HUDEP-2 (cell line): Measurements from ENCODE around the gene MGAT4C.

Source experiments
- DNase-seq, 76 experiments: peaks; one replicate each; lab custom pipeline; 2025; ENCODE audit not compliant: unreplicated experiment in 76 of 76; lab: John Stamatoyannopoulos, UW

MGAT4C gene

DNA sequence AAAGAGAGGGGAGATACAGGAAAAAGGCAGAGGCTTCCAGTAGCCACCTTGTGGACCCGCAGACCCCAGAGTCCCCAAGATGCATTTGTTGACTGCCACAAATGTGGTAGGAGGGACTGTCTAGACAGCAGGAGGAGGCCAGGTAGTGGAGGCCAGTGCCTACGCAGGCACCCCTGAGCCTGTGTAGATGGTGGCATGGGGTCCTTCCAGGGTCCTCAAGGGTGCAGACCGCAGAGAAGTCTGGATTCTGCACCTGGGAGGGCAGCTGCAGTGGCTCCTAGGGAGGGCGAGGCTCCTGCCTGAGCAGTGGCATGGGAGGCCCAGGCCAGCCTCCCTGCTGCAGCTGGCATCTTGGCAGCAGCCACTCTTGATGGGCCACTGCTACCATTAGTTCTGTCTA, 262.4 kb downstream of the MGAT4C start:
- DNase-seq: no peak

DNA sequence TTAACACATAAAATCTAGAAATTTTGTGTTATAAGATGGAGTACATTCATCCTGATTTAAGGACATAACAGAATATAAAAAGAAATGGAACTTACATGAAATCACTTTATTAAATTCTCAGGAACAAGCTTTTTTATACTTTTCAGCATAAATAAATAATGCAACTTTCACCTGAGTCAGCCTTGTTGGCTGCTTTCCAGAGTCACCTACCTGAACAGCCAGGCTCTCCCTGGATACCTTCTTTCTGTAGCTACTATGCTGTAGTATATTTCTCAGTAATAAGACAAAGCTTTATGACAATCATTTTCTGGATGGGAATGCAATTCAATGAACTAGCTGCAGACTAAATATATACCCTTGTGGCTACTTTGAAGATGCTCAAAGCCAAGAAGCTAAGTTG, 270.2 kb downstream of the MGAT4C start:
- no peak for DNase-seq

DNA sequence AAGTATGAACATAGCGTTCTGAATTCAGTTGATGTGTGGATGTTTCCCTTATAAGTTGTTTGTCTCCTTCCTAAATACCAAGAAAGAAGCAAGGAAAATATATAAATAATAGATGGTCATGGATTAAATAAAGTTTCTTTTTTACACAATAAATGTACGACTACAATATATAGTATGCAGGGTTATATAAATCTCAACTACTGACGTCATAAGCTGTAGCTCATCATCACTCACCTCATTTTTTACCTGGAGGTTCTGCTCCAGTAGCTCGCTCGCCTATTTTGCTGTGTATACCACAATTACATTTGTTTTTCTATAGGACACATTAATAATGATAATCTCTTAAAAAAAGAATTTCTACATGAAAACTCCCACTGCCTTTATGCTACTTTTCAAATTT, 272.6 kb downstream of the MGAT4C start:
- DNase-seq: no peak

DNA sequence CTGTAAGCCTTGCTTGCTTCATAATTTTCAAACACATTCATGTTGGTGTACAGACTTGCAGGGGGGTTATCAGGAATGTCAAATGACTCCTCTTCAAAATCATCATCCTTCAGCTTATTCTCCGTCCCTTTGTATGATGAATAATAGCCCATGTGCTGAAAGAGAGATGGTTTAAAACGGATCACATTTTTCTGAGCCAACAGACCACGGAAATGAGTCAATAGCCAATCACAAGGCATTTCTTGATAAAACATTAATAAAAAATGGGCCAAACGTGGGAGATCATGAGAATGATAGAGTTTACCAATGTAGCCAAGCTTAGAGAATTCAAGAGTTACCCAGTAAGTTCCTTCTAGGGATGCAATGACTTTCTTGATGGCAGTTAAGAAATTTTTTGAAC, 276.6 kb downstream of the MGAT4C start:
- no peak for DNase-seq

DNA sequence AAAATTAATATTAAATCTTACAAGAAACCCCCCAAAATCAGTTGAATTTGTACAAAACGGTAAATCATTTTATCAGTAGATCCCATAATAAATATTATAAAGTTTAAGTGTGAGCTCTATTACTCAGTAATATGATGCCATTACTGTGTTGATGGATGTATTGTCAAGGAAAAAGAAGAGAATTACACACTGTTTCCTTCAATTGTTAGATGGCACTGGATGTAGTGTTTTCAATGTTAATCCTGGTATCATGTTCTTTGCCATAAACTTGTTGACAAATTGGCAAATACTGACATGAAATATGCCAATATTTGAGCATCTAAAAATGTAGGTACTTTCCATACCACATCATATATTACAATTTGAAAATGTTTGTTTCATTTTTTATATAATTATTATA, 280.5 kb downstream of the MGAT4C start:
- no peak for DNase-seq

DNA sequence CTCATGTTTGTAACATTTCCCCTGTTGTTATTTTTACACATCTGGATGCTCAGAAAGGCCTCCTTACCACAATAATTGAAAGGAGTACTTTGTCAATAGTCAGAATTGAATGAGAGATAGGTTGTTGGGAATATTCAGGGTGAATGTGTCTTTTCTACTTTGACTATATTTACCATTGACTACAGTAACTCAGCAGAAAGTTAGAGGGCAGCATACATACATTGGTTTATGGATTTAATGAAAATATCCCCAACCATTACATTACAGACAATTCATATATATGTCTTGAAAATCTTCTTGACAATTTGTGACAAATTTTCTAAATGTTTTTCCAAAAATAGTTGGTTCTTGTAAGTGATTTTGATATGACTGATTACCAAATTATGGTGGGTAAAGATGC, 284.4 kb downstream of the MGAT4C start:
- no peak for DNase-seq

DNA sequence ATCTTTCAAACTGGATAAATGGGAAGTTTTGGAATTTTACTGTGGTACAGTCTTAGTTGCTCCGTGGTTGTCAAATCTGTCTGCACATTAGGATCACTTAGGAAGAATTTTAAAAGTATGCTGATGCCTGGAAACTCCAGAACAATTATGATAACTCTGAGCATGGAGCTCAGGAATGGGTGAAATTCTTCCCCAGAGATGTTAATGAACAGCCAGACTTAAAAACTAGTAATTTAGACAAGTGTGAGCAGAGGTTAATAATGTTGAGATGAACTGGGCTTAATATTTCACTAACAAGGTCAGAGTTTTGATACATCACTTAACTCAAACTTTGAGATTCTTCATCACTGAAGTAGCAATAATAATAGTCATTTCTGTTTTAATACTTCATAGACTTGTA, 287.6 kb downstream of the MGAT4C start:
- DNase-seq: no peak

DNA sequence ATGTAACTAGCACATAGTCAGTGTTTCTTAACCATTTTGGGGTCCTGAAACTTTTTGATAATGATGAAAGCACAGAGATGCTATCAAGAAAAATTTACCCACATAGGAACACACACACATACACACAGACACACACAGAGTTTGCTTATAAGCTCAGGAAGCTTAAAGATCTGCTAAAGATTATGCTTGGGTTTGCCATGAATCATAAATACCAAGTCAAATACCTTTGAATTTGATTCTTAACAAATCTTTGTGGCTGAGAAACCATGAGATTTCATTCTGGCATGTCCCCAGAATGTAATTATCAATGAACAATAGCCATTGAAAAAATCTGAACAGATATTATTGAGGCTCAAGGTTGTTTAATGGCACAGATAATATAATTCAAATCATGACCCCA, 292.9 kb downstream of the MGAT4C start:
- DNase-seq: no peak

DNA sequence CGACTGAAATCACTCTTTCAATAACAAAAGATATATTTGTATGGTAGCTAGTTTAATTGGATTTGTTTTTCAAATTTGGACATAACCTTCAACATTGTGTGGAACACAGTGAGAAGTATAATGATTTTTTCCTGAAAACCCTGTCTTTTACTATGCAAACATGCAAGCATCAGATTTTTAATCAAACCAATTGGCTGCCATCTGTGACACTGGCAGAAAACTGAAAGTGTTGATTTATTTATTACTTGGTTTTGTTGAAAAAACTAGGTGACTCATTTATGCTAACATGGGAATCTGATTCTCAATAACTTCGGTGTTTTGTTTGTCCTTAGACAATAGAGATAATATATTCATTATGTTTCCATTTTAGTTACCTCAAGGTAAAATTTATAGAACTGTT, 300.1 kb downstream of the MGAT4C start:
- DNase-seq: no peak

DNA sequence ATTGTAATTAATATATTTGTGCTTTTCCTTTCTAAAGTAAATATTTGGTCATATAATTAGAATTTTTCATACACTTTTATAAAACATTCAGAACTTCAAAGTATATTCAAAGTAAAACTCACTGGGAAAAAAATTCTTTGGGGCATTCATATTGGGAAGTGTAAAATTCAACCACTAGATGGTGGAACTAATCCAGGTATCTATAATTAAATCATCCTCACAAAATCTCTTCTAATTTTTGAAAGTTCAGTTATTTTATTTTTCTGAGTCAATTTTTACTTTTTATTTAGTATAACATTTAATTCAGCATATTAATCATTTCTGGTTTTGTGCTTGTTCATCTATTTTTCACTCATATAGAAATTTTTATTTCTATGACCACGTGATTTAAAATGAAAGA, 301.1 kb downstream of the MGAT4C start:
- DNase-seq: no peak

DNA sequence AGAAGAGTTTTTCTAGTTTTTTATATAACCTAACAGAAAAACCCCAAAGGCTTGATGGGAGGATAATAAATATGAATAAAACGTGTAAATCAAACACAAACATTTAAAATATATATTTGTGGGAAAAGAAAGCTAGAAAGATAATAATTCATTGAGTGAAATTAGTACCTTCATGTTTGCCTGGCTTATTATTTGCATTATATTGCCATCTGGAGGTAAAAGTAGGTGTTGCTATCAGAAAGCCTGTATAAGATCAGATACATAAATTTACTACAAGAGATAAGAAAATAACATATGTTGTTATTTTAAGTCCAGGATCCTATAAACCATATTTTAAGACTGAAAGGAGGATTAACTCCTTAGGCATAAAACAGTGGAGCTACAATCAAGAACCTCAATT, 304.4 kb downstream of the MGAT4C start:
- DNase-seq: no peak

DNA sequence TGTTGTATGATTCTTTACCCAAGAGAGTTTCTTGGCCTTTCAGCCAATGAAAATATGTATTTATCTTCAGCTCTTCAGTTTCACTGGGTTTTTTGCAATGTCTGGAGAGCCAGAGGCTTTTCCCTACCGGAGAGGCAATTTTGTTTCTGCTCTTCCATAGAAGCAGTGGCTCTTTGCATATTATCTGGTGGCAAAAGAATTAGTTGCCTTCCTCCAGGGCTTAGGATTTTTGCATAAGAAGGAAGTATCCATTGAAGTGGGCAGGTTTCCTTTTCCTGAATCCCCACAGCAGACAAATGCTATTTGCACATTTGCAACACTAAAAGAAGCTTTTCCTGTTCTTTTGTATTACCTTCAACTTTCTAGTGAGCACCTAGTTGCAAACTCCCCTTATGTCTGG, 306.9 kb downstream of the MGAT4C start:
- no peak for DNase-seq

DNA sequence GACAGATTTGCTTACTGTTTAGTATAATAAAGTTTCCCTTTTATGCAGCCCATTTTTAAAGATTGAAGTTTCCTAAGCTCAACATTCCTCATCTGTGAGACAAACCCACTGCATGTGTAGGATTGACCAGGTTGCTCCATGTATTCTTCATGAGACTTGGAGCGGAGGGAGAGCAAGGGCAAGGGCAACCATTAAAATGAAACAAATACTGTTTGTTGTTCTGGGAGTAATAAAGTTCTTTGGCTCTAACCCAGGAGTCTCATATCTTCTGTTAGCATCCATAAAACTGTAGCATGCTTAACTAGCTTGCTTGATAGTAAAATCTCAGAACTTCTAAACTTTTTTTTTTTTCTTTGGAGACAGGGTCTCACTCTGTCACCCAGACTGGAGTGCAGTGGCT, 307.9 kb downstream of the MGAT4C start:
- no peak for DNase-seq

DNA sequence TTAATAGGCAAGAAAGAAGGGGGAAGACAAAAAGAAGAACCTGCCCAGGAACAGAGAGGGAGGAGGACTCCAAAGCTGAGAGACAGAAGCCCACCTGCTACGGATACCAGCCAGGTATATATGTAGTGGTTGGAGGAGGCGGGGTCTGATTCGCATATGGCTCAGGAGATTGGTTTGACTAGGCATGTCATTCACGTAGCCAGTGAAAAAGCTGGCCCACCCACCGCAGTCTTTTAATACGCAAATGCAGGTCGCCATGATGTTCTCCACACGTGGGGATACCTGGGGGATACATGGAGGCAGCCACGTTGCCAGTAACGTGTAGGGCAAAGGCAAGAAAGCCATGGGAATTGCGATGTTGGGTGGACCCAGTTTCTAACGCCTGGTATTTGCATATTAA, 308.9 kb downstream of the MGAT4C start:
- no peak for DNase-seq

DNA sequence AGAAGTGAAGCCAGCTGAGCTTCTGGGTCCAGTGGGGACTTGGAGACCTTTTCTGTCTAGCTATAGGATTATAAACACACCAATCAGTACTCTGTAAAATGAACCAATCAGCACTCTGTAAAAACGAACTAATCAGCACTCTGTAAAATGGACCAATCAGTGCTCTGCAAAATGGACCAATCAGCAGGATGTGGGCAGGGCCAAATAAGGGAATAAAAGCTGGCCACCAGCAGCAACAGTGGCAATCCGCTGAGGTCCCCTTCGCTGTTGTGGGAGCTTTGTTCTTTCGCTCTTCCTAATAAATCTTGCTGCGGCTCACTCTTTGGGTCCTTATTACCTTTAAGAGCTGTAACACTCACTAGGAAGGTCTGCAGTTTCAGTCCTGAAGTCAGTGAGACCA, 309.8 kb downstream of the MGAT4C start:
- DNase-seq: no peak

DNA sequence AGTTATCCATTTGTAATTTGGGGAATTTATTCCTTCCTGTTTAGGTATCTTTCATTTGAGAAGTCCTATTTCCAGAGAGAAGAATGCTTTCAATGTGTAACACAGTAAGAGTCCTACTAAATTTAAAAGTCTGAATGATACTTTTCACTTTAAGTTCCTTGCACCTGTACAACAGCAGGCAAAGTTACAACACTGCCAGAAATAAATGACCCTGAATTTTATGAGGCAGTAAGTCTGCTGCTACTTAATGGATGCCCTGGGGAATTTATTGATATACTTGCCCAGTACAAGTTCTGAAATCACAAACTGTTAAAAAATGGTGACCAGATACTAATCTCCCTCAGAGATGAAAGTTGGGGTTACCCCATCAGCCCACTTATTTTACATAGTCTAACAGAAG, 329.0 kb downstream of the MGAT4C start:
- DNase-seq: no peak

DNA sequence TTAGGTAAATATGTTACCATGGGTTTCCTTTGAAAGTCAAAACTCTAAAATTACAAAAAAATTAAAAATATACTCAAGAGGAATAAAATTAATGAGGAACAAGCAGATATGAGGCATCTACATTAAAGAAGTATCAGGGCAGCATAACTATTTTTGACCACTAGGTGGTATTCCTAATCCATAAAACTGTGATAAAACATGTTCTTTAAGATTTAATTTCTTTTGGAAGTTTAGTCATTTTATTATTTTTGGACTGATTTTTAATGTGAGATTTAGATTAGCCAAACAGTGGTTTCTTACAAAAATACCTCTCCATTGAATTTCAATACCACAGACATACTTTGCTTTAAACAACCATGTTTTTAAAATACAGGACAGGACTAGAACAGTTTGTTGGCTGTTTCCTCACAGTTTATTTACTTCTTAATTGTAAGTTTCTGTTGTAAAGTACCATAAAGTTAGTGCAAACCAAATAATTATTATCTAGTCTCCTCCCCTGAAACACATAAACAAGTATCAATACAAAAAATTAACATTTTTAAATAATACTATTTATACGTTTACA, 332.3 kb downstream of the MGAT4C start:
- DNase-seq: peak in 3 of 76 experiments; percentile 0 to 14 (median 2)

DNA sequence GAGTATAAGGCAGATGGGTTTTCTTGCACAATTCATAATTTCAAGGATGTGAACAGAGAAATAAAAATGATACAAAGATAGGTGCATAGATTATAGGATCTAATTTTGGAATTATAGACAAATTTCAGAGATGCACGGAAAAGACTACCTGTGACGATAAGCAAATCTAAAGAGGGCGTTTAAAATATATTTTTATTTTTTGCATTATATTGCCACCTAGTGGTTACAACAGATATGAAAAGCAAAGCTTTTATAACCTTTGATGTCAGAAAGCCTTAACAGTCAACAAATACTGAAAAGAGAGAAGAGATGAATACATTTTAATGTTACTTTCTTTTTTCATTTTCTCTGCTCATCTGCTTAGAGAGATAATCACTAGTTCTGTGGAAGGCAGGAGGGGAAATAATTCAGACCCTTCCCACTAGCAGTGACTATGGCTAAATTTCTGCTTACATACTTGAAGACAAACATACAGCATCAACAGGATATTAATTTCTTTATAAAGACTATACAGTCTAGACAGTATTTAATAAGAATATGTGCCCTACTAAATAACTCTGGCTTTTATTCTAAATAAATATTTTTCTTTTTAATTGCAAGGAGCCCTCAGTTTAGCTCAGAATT, 335.8 kb downstream of the MGAT4C start:
- DNase-seq: peak in 4 of 76 experiments; percentile 0 to 32 (median 16)
